HCT116 (cell line): ENCODE data around the gene ASGR2. TPM values are rescaled to one million over a fixed set of nuclear protein-coding genes. Genes with fewer than 3 reads are reported as not detected.

Source experiments
- ATAC-seq: fragments of 200-7000 bp; cut with Tn5 transposase; 2 replicates; pipeline ENCODE4 v1.9.1; 2020; ENCODE audit warnings: mild to moderate bottlenecking, moderate library complexity
- BruUV-seq: library from RNA; stranded (reverse); fragments of 400-500 nt; replicated peaks from 2 replicates; lab custom pipeline; 2021; lab: Mats Ljungman, UMichigan
- CTCF ChIA-PET: fragments of 300-600 bp; sonication (Branson Sonifier 250); formaldehyde crosslinking; loops from one replicate; lab custom pipeline; 2021; ENCODE audit warnings: antibody characterized with exemption; lab: Charles Lee
- POLR2A ChIA-PET: fragments of 300-600, 350-600 bp; sonication (Branson Sonifier 250); formaldehyde crosslinking; loops from one replicate; lab custom pipeline; 2021; ENCODE audit warnings: antibody characterized with exemption; lab: Charles Lee
- RAD21 ChIA-PET, 2 experiments: fragments of 300-600 bp; sonication (Branson Sonifier 250); formaldehyde crosslinking; loops; one replicate each; lab custom pipeline; 2023; ENCODE audit warnings: low total read pairs in 2 of 2; ENCODE audit not compliant: uncharacterized antibody in 2 of 2, unreplicated experiment in 2 of 2, low non-redundant PET in 1 of 2; lab: Charles Lee
- DNase-seq: peaks from one replicate; pipeline ENCODE4 v3.0.0-alpha.2; 2010; ENCODE audit warnings: low read depth, low spot score
- H2AFZ ChIP-seq: fragments of 200-600 bp; shearing (Covaris generic), sonication (generic); 2 replicates; pipeline ENCODE4 v1.6.1; 2017; ENCODE audit warnings: low read depth, mixed run types, mixed read lengths, antibody characterized with exemption, low read length; ENCODE audit not compliant: poor library complexity, severe bottlenecking
- H3K27ac ChIP-seq: 2 replicates; pipeline ENCODE4 v1.5.1; 2012; ENCODE audit warnings: low read depth, low read length
- H3K27me3 ChIP-seq: fragments of 200-600 bp; sonication (generic); 2 replicates; pipeline ENCODE4 v1.6.1; 2016; ENCODE audit warnings: mixed run types, low read length, mixed read lengths; ENCODE audit not compliant: insufficient read depth
- H3K36me3 ChIP-seq, 2 experiments: fragments of 200-500 bp in 1 of 2; fragments of 200-600 bp in 1 of 2; sonication (Bioruptor generic) in 1 of 2; sonication (generic) in 1 of 2; 2 replicates each; pipeline versions ENCODE4 v1.5.1 to v1.6.1; 2014 to 2016; ENCODE audit warnings: low read length in 2 of 2, inconsistent platforms in 1 of 2, mixed read lengths in 1 of 2, mixed run types in 1 of 2; ENCODE audit not compliant: insufficient read depth in 2 of 2, control insufficient read depth in 1 of 2
- H3K4me1 ChIP-seq, 2 experiments: fragments of 200-600 bp in 1 of 2; sonication (generic) in 1 of 2; 2 replicates each; pipeline versions ENCODE4 v1.5.1 to v1.6.1; 2012 to 2017; ENCODE audit warnings: low read length in 2 of 2, inconsistent platforms in 1 of 2, mild to moderate bottlenecking in 1 of 2, mixed read lengths in 1 of 2, mixed run types in 1 of 2, moderate library complexity in 1 of 2; ENCODE audit not compliant: insufficient read depth in 2 of 2, control insufficient read depth in 1 of 2
- H3K4me2 ChIP-seq: fragments of 200-600 bp; sonication (generic); 2 replicates; pipeline ENCODE4 v1.6.1; 2017; ENCODE audit warnings: mixed run types, low read length, mixed read lengths
- H3K4me3 ChIP-seq, 2 experiments: fragments of 200-600 bp in 1 of 2; sonication (generic) in 1 of 2; replicated peaks in 1 of 2; 2 replicates each; pipeline ENCODE4 v1.5.1; 2011 to 2016; ENCODE audit warnings: low read length in 2 of 2, control low read depth in 1 of 2, low read depth in 1 of 2, mild to moderate bottlenecking in 1 of 2, mixed read lengths in 1 of 2, mixed run types in 1 of 2
- H3K79me2 ChIP-seq: fragments of 200-600 bp; sonication (generic); 2 replicates; pipeline ENCODE4 v1.6.1; 2017; ENCODE audit warnings: mild to moderate bottlenecking, mixed run types, low read length, moderate library complexity, mixed read lengths; ENCODE audit not compliant: insufficient read depth
- H3K9ac ChIP-seq: fragments of 200-600 bp; sonication (generic); 2 replicates; pipeline ENCODE4 v1.6.1; 2016; ENCODE audit warnings: low read length, mixed read lengths
- H3K9me2 ChIP-seq: fragments of 200-600 bp; sonication (generic), shearing (Covaris generic); 2 replicates; pipeline ENCODE4 v1.6.1; 2017; ENCODE audit warnings: mixed run types, mild to moderate bottlenecking, moderate library complexity; ENCODE audit not compliant: insufficient read depth
- H3K9me3 ChIP-seq, 2 experiments: fragments of 200-500 bp in 1 of 2; fragments of 200-600 bp in 1 of 2; sonication (Bioruptor generic) in 1 of 2; sonication (generic) in 1 of 2; 2 replicates each; pipeline ENCODE4 v1.6.1; 2014 to 2017; ENCODE audit warnings: low read length in 2 of 2, mixed read lengths in 2 of 2, inconsistent platforms in 1 of 2, low read depth in 1 of 2, mild to moderate bottlenecking in 1 of 2, mixed run types in 1 of 2, moderate library complexity in 1 of 2; ENCODE audit not compliant: control insufficient read depth in 1 of 2, insufficient read depth in 1 of 2
- H4K20me1 ChIP-seq: fragments of 200-600 bp; sonication (generic), shearing (Covaris generic); 2 replicates; pipeline ENCODE4 v1.6.1; 2017; ENCODE audit warnings: mixed run types, mild to moderate bottlenecking, moderate library complexity; ENCODE audit not compliant: insufficient read depth
- ATF3 ChIP-seq: IDR thresholded peaks from 2 replicates; pipeline ENCODE4 v1.6.1; 2012
- CBX3 ChIP-seq: IDR thresholded peaks from 2 replicates; pipeline ENCODE4 v1.6.1; 2012; ENCODE audit warnings: low read depth
- EZH2phosphoT487 ChIP-seq: fragments of 200-600 bp; IDR thresholded peaks from 2 replicates; pipeline ENCODE4 v1.6.1; 2018; ENCODE audit warnings: antibody characterized with exemption, borderline replicate concordance
- JUND ChIP-seq: IDR thresholded peaks from 2 replicates; pipeline ENCODE4 v1.6.1; 2012
- POLR2A ChIP-seq: IDR thresholded peaks from 2 replicates; pipeline ENCODE4 v1.7.0; 2011; ENCODE audit warnings: borderline replicate concordance; ENCODE audit not compliant: insufficient read depth, insufficient read length; ENCODE audit errors: extremely low read depth
- POLR2AphosphoS5 ChIP-seq: IDR thresholded peaks from 2 replicates; pipeline ENCODE4 v1.6.1; 2011; ENCODE audit warnings: mild to moderate bottlenecking, low read depth, low read length, moderate library complexity
- SP1 ChIP-seq: IDR thresholded peaks from 2 replicates; pipeline ENCODE4 v1.6.1; 2012; ENCODE audit warnings: low read depth
- SRF ChIP-seq: IDR thresholded peaks from 2 replicates; pipeline ENCODE4 v1.6.1; 2012; ENCODE audit warnings: low read depth
- intact Hi-C: fragments of 100-400 bp; cut with micrococcal nuclease; formaldehyde crosslinking; loops from 2 replicates; pipeline ENCODE4 v1.10.0; 2022
- total RNA-seq: library from RNA; stranded (reverse); gene quantifications from one replicate; pipeline ENCODE4 v1.2.1, GENCODE V29; 2021; ENCODE audit not compliant: unreplicated experiment
- TF ChIP-seq, protein P1 (sequence below): IDR thresholded peaks from 2 replicates; pipeline ENCODE4 v1.6.1; 2011; ENCODE audit warnings: mild to moderate bottlenecking, low read length, moderate library complexity; ENCODE audit not compliant: insufficient replicate concordance; ENCODE audit errors: extremely low read depth
- TF ChIP-seq, protein P2 (sequence below): IDR thresholded peaks from 2 replicates; pipeline ENCODE4 v1.6.1; 2012

The ASGR2 gene
- total RNA-seq, 1 experiment from 2014 or later = 0.32 TPM

DNA sequence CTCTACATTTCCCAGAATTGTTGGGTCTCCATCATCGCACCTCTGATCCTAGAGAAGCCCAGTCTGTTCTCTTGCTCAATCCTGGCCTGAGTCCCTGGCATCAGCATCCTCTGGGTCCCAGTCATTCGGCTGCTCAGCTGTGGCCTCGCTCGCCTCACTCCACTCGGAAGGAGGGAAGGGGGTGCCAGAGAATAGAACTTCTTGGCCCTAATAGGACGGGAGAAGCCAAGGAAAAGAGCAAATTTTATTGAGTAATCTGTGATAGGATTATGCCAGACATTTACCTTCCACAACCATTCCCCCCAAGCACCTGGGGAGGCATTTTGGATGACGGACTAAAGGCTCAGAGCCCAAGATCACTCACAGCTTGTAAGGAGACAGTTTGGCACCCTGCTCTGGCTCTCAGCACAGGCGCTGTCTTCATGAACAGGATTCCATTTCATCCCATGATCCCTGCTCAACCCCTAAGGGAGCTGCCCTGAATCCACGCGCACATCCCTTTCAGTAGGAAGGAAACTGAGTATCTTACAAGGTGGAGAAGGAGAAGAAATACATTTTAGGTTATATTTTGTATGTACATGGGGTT, 34.1 kb downstream of the ASGR2 start:
- ChIA-PET RAD21 (no interaction called here), CTCF (no interaction called here), POLR2A (no interaction called here)
- Histone ChIP-seq H2AFZ (no peak overlapping the region), H3K4me3 (no peak overlapping the region), H3K9me3 (no peaks in the 10 kb centered on the region), H3K36me3 (no peaks in the 10 kb centered on the region), H3K4me1 (no peaks in the 10 kb centered on the region), H3K9me2 (no peaks in the 10 kb centered on the region), H4K20me1 (no peaks in the 10 kb centered on the region), H3K4me2 (no peak overlapping the region), H3K27me3 (no peaks in the 10 kb centered on the region), H3K9ac (no peak overlapping the region), H3K79me2 (no peaks in the 10 kb centered on the region), H3K27ac (no peak overlapping the region)
- intact Hi-C loops = no loop called here
- no peak for DNase-seq
- ATAC-seq = no peak
- TF ChIP-seq POLR2A (no peak), POLR2AphosphoS5 (no peak), SRF (no peak), ATF3 (no peak), CBX3 (no peak), SP1 (no peak), JUND (no peak), EZH2phosphoT487 (no peak)
- TF ChIP-seq, protein P1, sequence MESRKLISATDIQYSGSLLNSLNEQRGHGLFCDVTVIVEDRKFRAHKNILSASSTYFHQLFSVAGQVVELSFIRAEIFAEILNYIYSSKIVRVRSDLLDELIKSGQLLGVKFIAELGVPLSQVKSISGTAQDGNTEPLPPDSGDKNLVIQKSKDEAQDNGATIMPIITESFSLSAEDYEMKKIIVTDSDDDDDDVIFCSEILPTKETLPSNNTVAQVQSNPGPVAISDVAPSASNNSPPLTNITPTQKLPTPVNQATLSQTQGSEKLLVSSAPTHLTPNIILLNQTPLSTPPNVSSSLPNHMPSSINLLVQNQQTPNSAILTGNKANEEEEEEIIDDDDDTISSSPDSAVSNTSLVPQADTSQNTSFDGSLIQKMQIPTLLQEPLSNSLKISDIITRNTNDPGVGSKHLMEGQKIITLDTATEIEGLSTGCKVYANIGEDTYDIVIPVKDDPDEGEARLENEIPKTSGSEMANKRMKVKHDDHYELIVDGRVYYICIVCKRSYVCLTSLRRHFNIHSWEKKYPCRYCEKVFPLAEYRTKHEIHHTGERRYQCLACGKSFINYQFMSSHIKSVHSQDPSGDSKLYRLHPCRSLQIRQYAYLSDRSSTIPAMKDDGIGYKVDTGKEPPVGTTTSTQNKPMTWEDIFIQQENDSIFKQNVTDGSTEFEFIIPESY = no peak
- TF ChIP-seq, protein P2, sequence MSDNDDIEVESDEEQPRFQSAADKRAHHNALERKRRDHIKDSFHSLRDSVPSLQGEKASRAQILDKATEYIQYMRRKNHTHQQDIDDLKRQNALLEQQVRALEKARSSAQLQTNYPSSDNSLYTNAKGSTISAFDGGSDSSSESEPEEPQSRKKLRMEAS = no peak
- no TSS peak for BruUV-seq
